ENCODE data around the gene WSB2. TPM values are rescaled to one million over a fixed set of nuclear protein-coding genes. Genes with fewer than 3 reads are reported as not detected.

WSB2 gene
- total and polyA plus RNA-seq, 10 of the 15 experiments (the other 5 are each of a cell fraction or from before 2014, with no cell fraction given), result 18.3 to 82.6 (median 43.7) TPM

DNA sequence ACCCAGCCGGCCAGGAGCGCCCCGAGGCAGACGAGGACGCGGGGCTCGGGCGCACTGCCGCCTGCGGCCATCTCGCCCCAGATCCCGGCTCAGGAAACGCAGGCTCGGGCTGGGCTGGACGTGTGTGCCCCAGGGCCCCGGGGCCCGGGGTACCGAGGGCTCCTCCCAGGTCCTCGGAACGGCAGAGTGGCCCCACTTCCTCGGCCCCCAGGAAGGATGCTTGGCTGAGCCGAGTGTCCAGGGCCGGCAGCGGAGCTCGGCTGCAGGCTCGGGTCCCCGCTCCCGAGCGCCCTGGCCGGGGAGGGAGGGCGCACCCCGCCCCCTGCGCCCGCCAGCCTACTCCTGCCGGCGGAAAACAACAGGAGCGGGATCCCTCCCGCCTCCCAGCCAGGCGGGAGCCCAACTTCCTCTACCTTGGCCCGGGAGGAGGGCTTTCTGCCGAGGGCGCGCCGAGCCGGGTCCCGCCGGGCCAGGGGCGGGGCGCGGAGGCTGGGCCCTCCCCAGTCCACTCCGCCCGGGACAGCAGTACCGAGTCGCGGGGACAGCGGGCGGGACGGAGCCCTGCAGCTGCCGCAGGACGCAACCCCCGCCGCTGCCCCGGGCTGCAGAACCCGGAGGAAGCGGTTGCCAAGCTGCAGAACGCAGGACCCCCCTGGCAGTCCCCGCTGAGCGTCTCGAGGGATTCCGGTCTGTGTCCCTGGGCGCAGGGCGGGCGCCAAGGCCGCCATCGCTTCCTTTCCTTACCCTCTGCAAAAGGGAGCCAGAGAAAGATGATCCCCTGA, 42.8 kb upstream of the WSB2 start, which contains the start of gene VSIG10 (continued):
- TF ChIP-seq GATAD2B (conservative IDR thresholded peaks at IDR 0.05; ENCODE audit: low read depth), result 0 out of 2 replicates have a peak, but pooled peaks have one; percentile 29
- TF ChIP-seq CBX3 (IDR thresholded peaks at IDR 0.05; ENCODE audit: borderline replicate concordance, low read depth), result no peak
- TF ChIP-seq, protein P1, sequence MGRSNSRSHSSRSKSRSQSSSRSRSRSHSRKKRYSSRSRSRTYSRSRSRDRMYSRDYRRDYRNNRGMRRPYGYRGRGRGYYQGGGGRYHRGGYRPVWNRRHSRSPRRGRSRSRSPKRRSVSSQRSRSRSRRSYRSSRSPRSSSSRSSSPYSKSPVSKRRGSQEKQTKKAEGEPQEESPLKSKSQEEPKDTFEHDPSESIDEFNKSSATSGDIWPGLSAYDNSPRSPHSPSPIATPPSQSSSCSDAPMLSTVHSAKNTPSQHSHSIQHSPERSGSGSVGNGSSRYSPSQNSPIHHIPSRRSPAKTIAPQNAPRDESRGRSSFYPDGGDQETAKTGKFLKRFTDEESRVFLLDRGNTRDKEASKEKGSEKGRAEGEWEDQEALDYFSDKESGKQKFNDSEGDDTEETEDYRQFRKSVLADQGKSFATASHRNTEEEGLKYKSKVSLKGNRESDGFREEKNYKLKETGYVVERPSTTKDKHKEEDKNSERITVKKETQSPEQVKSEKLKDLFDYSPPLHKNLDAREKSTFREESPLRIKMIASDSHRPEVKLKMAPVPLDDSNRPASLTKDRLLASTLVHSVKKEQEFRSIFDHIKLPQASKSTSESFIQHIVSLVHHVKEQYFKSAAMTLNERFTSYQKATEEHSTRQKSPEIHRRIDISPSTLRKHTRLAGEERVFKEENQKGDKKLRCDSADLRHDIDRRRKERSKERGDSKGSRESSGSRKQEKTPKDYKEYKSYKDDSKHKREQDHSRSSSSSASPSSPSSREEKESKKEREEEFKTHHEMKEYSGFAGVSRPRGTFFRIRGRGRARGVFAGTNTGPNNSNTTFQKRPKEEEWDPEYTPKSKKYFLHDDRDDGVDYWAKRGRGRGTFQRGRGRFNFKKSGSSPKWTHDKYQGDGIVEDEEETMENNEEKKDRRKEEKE (IDR thresholded peaks at IDR 0.05), result no peak
- no peak for TF ChIP-seq NRF1 (conservative IDR thresholded peaks at IDR 0.05; ENCODE audit: low read depth, low read length)
- TF ChIP-seq CREB1 (IDR thresholded peaks at IDR 0.05; ENCODE audit: low read depth), result no peak
- no peak for TF ChIP-seq WRNIP1 (IDR thresholded peaks at IDR 0.05; ENCODE audit: borderline replicate concordance, low read depth, low read length)
- no peak for TF ChIP-seq ZSCAN29 (IDR thresholded peaks at IDR 0.05)
- TF ChIP-seq IKZF1 (conservative IDR thresholded peaks at IDR 0.05), result peak; percentile 34; the same call in 1 of the 2 replicates
- no peak for TF ChIP-seq SUZ12 (IDR thresholded peaks at IDR 0.05; ENCODE audit: unreplicated experiment)
- no peak for TF ChIP-seq MTA2 (IDR thresholded peaks at IDR 0.05; ENCODE audit: low read depth)
- TF ChIP-seq PKNOX1 (IDR thresholded peaks at IDR 0.05), result no peak
- no peak for TF ChIP-seq HDAC2 (IDR thresholded peaks at IDR 0.05)
- no peak for TF ChIP-seq RAD21 (IDR thresholded peaks at IDR 0.05; ENCODE audit: insufficient read depth, low read depth, low read length)
- no peak for TF ChIP-seq CEBPB (IDR thresholded peaks at IDR 0.05; ENCODE audit: borderline replicate concordance in 1 of 2, low read depth in 2 of 2, low read length in 2 of 2)
- peak; percentile 55 for TF ChIP-seq MEF2B (IDR thresholded peaks at IDR 0.05; ENCODE audit: partially characterized antibody, poor library complexity, severe bottlenecking)
- 0 out of 2 replicates have a peak, but pooled peaks have one; percentile 31 for TF ChIP-seq DPF2 (IDR thresholded peaks at IDR 0.05)
- TF ChIP-seq RELA (IDR thresholded peaks at IDR 0.05; ENCODE audit: borderline replicate concordance, partially characterized antibody), result no peak
- no peak for TF ChIP-seq ETV6 (conservative IDR thresholded peaks at IDR 0.05 in 1 of 2, IDR thresholded peaks at IDR 0.05 in 1 of 2; ENCODE audit: borderline replicate concordance in 1 of 2, low read depth in 1 of 2)
- no peak for TF ChIP-seq JUNB (IDR thresholded peaks at IDR 0.05)
- no peak for TF ChIP-seq ZNF592 (IDR thresholded peaks at IDR 0.05)
- no peak for TF ChIP-seq ATF7 (IDR thresholded peaks at IDR 0.05; ENCODE audit: low read depth)
- TF ChIP-seq CHD1 (IDR thresholded peaks at IDR 0.05; ENCODE audit: low read depth, low read length), result no peak
- no peak for TF ChIP-seq SMAD5 (IDR thresholded peaks at IDR 0.05; ENCODE audit: low read depth)
- peak; percentile 54 for TF ChIP-seq HDAC6 (IDR thresholded peaks at IDR 0.05; ENCODE audit: unreplicated experiment)
